Stimulated activated CD4-positive, alpha-beta T cell treated with anti-CD3 and anti-CD28 coated beads, Interleukin-15, amount 100 ng/mL, for 48 hours (primary cell): ENCODE measurements around the gene PRAF2.
A peak's percentile ranks its signal among the peaks of the same experiment; 100 is the strongest.

ENCODE experiments used
- DNase-seq, 2 donors: peaks; one replicate each; pipeline ENCODE4 v3.0.0-alpha.2; 2020; ENCODE audit warnings: low read depth in 2 of 2

The PRAF2 gene

GRCh38 chrX:49073601-49074575, at the start of gene PRAF2:
PRAF2 (minus strand) TSS chrX:49074002; CDS start chrX:49073987, 15 bp downstream.
- peak; percentile 79 to 84 for DNase-seq

GRCh38 chrX:49122499-49122898, 48.7 kb upstream of the PRAF2 start:
- DNase-seq: no peak

GRCh38 chrX:49120091-49120490, 46.3 kb upstream of the PRAF2 start:
- DNase-seq: no peak

- DNase-seq: no peak
Measured at GRCh38 chrX:49117581-49117980, 43.8 kb upstream of the PRAF2 start.

- DNase-seq: no peak
Measured at GRCh38 chrX:49116716-49117115, 42.9 kb upstream of the PRAF2 start.

- no peak for DNase-seq
Measured at GRCh38 chrX:49116076-49116475, 42.3 kb upstream of the PRAF2 start.

- no peak for DNase-seq
Measured at GRCh38 chrX:49111791-49112190, 38.0 kb upstream of the PRAF2 start.

- no peak for DNase-seq
Measured at GRCh38 chrX:49110417-49110816, 36.6 kb upstream of the PRAF2 start.

GRCh38 chrX:49108641-49109040, 34.8 kb upstream of the PRAF2 start:
- DNase-seq: no peak

GRCh38 chrX:49106930-49107329, 33.1 kb upstream of the PRAF2 start:
- no peak for DNase-seq

GRCh38 chrX:49106296-49106695, 32.5 kb upstream of the PRAF2 start:
- no peak for DNase-seq

- no peak for DNase-seq
Measured at GRCh38 chrX:49103637-49104036, 29.8 kb upstream of the PRAF2 start.

GRCh38 chrX:49102190-49102589, 28.4 kb upstream of the PRAF2 start:
- no peak for DNase-seq

GRCh38 chrX:49101629-49101984, 27.8 kb upstream of the PRAF2 start:
- DNase-seq: no peak

- peak; percentile 75 to 79 for DNase-seq
Measured at GRCh38 chrX:49100704-49101628, 27.2 kb upstream of the PRAF2 start.

GRCh38 chrX:49096419-49096818, 22.6 kb upstream of the PRAF2 start:
- DNase-seq: no peak

- no peak for DNase-seq
Measured at GRCh38 chrX:49089553-49089952, 15.8 kb upstream of the PRAF2 start.

GRCh38 chrX:49082271-49082871, 8.6 kb upstream of the PRAF2 start:
- DNase-seq: no peak

GRCh38 chrX:49079489-49080428, 6.0 kb upstream of the PRAF2 start, which contains the start of gene WDR45:
WDR45 (minus strand) TSS chrX:49079887; CDS start chrX:49078095, 1,792 bp downstream.
- DNase-seq: peak; percentile 41 to 50

GRCh38 chrX:49077941-49078340, 4.1 kb upstream of the PRAF2 start:
- DNase-seq: no peak

GRCh38 chrX:49075347-49075746, 1.5 kb upstream of the PRAF2 start:
- no peak for DNase-seq
